ENCODE results near the gene PJVK. TPM values are rescaled to one million over a fixed set of nuclear protein-coding genes. Genes with fewer than 3 reads are reported as not detected.
"Not testable (repeated sequence)": the region's sequence is repeated elsewhere in the genome, so short reads cannot be mapped to it uniquely, and the experiment has no call there.

PJVK gene
- total RNA-seq, 1 experiment from 2014 or later = 7.4 TPM

GRCh38 chr2:178404368-178404767 lies 46.8 kb upstream of the PJVK start:
- TSS peak; percentile 29 for BruUV-seq (replicated peaks)
- peak; percentile 53 for DNase-seq (ENCODE audit: unreplicated experiment)
- Mint-ChIP-seq H3K4me3 (ENCODE audit: unreplicated experiment) (no peak overlapping the region), H3K27ac (ENCODE audit: low read depth, unreplicated experiment) (no peak overlapping the region), H3K36me3 (ENCODE audit: insufficient read depth, unreplicated experiment) (no peaks in the 10 kb centered on the region), H3K27me3 (ENCODE audit: insufficient read depth, unreplicated experiment) (no peaks in the 10 kb centered on the region), H3K9me3 (ENCODE audit: unreplicated experiment) (no peaks in the 10 kb centered on the region), H3K4me1 (ENCODE audit: insufficient read depth, unreplicated experiment) (peaks cover 9% of the 10 kb centered on the region)
- intact Hi-C loops (cut with micrococcal nuclease) = no loop called here
- CTCF ChIA-PET = interaction anchor here (0.6 to 11.0 kb wide), 5 partner anchors 9 to 272 kb away, joined by 3 to 101 read pairs (median 6); no protein-coding TSS in a partner anchor
- TF ChIP-seq CTCF (IDR thresholded peaks at IDR 0.05; ENCODE audit: unreplicated experiment) = no peak
- POLR2A ChIA-PET = interaction anchor here (4.8 kb wide), 1 partner anchor 9 kb away, joined by 31 read pairs; no protein-coding TSS in a partner anchor

DNA sequence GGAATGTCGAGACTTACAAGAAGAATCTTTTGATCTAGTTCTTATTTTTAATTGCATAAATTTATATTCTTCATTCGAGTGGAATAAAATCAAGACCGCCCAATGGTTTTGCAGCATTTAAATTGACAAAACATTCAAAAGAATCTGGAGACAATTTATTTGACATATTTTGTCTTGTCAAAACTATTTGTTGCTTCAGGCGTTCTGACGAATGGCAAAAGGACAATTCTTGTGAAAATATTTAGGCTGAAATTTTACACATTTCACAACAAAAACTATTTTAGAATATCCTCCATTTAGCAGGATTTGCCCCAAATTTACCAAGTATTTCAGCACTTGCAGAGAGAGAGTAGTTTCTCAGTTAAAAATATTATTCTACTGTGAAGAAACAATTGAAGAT lies 41.9 kb upstream of the PJVK start:
- POLR2A ChIA-PET = interaction anchor here (1.0 kb wide), 1 partner anchor 297 kb away, joined by 7 read pairs; the partner anchor contains the start of gene RBM45
- intact Hi-C loops (cut with micrococcal nuclease) = no loop called here
- BruUV-seq (replicated peaks) = no TSS peak
- CTCF ChIA-PET = no interaction called here
- TF ChIP-seq CTCF (IDR thresholded peaks at IDR 0.05; ENCODE audit: unreplicated experiment) = no peak
- no peaks in the 10 kb centered on the region for H3K27me3 Mint-ChIP-seq (ENCODE audit: insufficient read depth, unreplicated experiment)
- H3K4me3 Mint-ChIP-seq (ENCODE audit: unreplicated experiment) = no peak overlapping the region
- no peak for DNase-seq (ENCODE audit: unreplicated experiment)
- H3K4me1 Mint-ChIP-seq (ENCODE audit: insufficient read depth, unreplicated experiment) = peaks cover 4% of the 10 kb centered on the region
- H3K36me3 Mint-ChIP-seq (ENCODE audit: insufficient read depth, unreplicated experiment) = no peaks in the 10 kb centered on the region
- no peak overlapping the region for H3K27ac Mint-ChIP-seq (ENCODE audit: low read depth, unreplicated experiment)
- H3K9me3 Mint-ChIP-seq (ENCODE audit: unreplicated experiment) = no peaks in the 10 kb centered on the region

- Mint-ChIP-seq H3K36me3 (ENCODE audit: insufficient read depth, unreplicated experiment) (peaks cover 4% of the 10 kb centered on the region), H3K9me3 (ENCODE audit: unreplicated experiment) (no peaks in the 10 kb centered on the region), H3K27ac (ENCODE audit: low read depth, unreplicated experiment) (no peak overlapping the region), H3K27me3 (ENCODE audit: insufficient read depth, unreplicated experiment) (no peaks in the 10 kb centered on the region), H3K4me1 (ENCODE audit: insufficient read depth, unreplicated experiment) (peaks cover 14% of the 10 kb centered on the region), H3K4me3 (ENCODE audit: unreplicated experiment) (no peak overlapping the region)
- intact Hi-C loops (cut with micrococcal nuclease) = loop anchor here (10.0 kb wide), 1 partner anchor 617 kb away; no protein-coding TSS in a partner anchor
- CTCF ChIA-PET = interaction anchor here (0.6 to 9.5 kb wide), 7 partner anchors 10 to 849 kb away, joined by 3 to 180 read pairs (median 7); no protein-coding TSS in a partner anchor
- no peak for DNase-seq (ENCODE audit: unreplicated experiment)
- BruUV-seq (replicated peaks) = no TSS peak
- POLR2A ChIA-PET = interaction anchor here (1.1 to 4.7 kb wide), 6 partner anchors 8 to 140 kb away, joined by 3 to 64 read pairs (median 26); partner anchors contain the start of genes PJVK and PRKRA
- TF ChIP-seq CTCF (IDR thresholded peaks at IDR 0.05; ENCODE audit: unreplicated experiment) = no peak
Measured at GRCh38 chr2:178412047-178412446, 39.1 kb upstream of the PJVK start.

- intact Hi-C loops (cut with micrococcal nuclease) = loop anchor here (10.0 kb wide), 1 partner anchor 618 kb away; no protein-coding TSS in a partner anchor
- H3K9me3 Mint-ChIP-seq (ENCODE audit: unreplicated experiment); BruUV-seq (replicated peaks); DNase-seq (ENCODE audit: unreplicated experiment); H3K36me3 Mint-ChIP-seq (ENCODE audit: insufficient read depth, unreplicated experiment); H3K27me3 Mint-ChIP-seq (ENCODE audit: insufficient read depth, unreplicated experiment): not testable (repeated sequence)
- ChIA-PET CTCF (interaction anchor here (0.6 to 9.5 kb wide), 10 partner anchors 11 to 300 kb away, joined by 3 to 180 read pairs (median 11); partner anchors contain the start of gene RBM45), POLR2A (interaction anchor here (0.8 to 7.5 kb wide), 11 partner anchors 9 to 300 kb away, joined by 3 to 64 read pairs (median 22); partner anchors contain the start of genes OSBPL6, PJVK, PRKRA and RBM45)
- peaks cover 15% of the 10 kb centered on the region for H3K4me1 Mint-ChIP-seq (ENCODE audit: insufficient read depth, unreplicated experiment)
- H3K27ac Mint-ChIP-seq (ENCODE audit: low read depth, unreplicated experiment) = peak overlapping the region; percentile 91
- peak overlapping the region; percentile 96 for H3K4me3 Mint-ChIP-seq (ENCODE audit: unreplicated experiment)
Measured at GRCh38 chr2:178412453-178412852, 38.7 kb upstream of the PJVK start.

Data from MCF 10A (cell line).